ENCODE measurements around the gene H2AZ1. TPM values are rescaled to one million over a fixed set of nuclear protein-coding genes. Genes with fewer than 3 reads are reported as not detected.

H2AZ1 gene
- total and polyA plus RNA-seq, 9 of the 15 experiments (the other 6 are each of a cell fraction or from before 2014, with no cell fraction given), result 605 to 4,380 (median 768) TPM

GRCh38 chr4:99960648-99961047 lies 10.6 kb upstream of the H2AZ1 start (continued):
- TF ChIP-seq MAFF (IDR thresholded peaks at IDR 0.05; ENCODE audit: low read length), result peak; percentile 48; the same call in 1 of the 2 replicates
- peak; percentile 66 for TF ChIP-seq MAFG (tag; conservative IDR thresholded peaks at IDR 0.05)
- TF ChIP-seq ZNF586 (CRISPR knock-in tag; conservative IDR thresholded peaks at IDR 0.05), result no peak
- peak; percentile 61 for TF ChIP-seq ZNF316 (IDR thresholded peaks at IDR 0.05)
- no peak for TF ChIP-seq MNT (conservative IDR thresholded peaks at IDR 0.05)
- TF ChIP-seq TSC22D4 (tag; IDR thresholded peaks at IDR 0.05), result no peak
- no peak for TF ChIP-seq NFYB (IDR thresholded peaks at IDR 0.05; ENCODE audit: extremely low read depth, insufficient read length)
- no peak for TF ChIP-seq NELFE (IDR thresholded peaks at IDR 0.05; ENCODE audit: insufficient read depth, insufficient read length)
- no peak for TF ChIP-seq FOSL1 (tag; conservative IDR thresholded peaks at IDR 0.05)
- TF ChIP-seq CBFB (CRISPR knock-in tag; IDR thresholded peaks at IDR 0.05), result no peak
- TF ChIP-seq TCF7L2 (IDR thresholded peaks at IDR 0.05; ENCODE audit: low read depth, low read length), result no peak
- no peak for TF ChIP-seq SIX5 (IDR thresholded peaks at IDR 0.05; ENCODE audit: borderline replicate concordance in 1 of 2, insufficient read depth in 1 of 2, low read depth in 1 of 2, low read length in 2 of 2)
- TF ChIP-seq POLR2B (IDR thresholded peaks at IDR 0.05; ENCODE audit: low read depth, partially characterized antibody), result no peak
- TF ChIP-seq ILF3 (IDR thresholded peaks at IDR 0.05; ENCODE audit: borderline replicate concordance), result no peak
- no peak for TF ChIP-seq DDX20 (tag; IDR thresholded peaks at IDR 0.05; ENCODE audit: low read depth)
- no peak for TF ChIP-seq HDAC8 (tag; IDR thresholded peaks at IDR 0.05)
- peak; percentile 44; the same call in 1 of the 2 replicates for TF ChIP-seq C11orf30 (IDR thresholded peaks at IDR 0.05; ENCODE audit: low read depth)
- peak; percentile 5; the same call in 1 of the 2 replicates for TF ChIP-seq MAFK (IDR thresholded peaks at IDR 0.05; ENCODE audit: low read length)
- TF ChIP-seq DEAF1 (CRISPR knock-in tag; IDR thresholded peaks at IDR 0.05), result no peak
- no peak for TF ChIP-seq ZNF76 (CRISPR knock-in tag; IDR thresholded peaks at IDR 0.05; ENCODE audit: borderline replicate concordance)
- no peak for TF ChIP-seq SMARCC2 (IDR thresholded peaks at IDR 0.05; ENCODE audit: low read depth)
- TF ChIP-seq NFE2 (IDR thresholded peaks at IDR 0.05; ENCODE audit: low read depth), result peak; percentile 63; the same call in 1 of the 2 replicates

All from K562 (cell line).